CD4-positive, alpha-beta T cell treated with Interleukin-17A for 1 hour (primary cell): ENCODE measurements around the gene JMJD1C.
A peak's percentile ranks its signal among the peaks of the same experiment; 100 is the strongest.

Experiments used
- DNase-seq: peaks from one replicate; pipeline ENCODE4 v3.0.0-alpha.2; 2020

Gene JMJD1C

GRCh38 chr10:63477927-63478326 is 12.2 kb upstream of the JMJD1C start:
- DNase-seq: no peak

GRCh38 chr10:63474488-63474887 is 8.7 kb upstream of the JMJD1C start:
- DNase-seq: no peak

- DNase-seq: no peak
Observed at GRCh38 chr10:63470928-63471327, 5.2 kb upstream of the JMJD1C start.

- no peak for DNase-seq
Observed at GRCh38 chr10:63468947-63469346, 3.2 kb upstream of the JMJD1C start.

- DNase-seq: no peak
Observed at GRCh38 chr10:63467841-63468240, 2.1 kb upstream of the JMJD1C start.

- DNase-seq: peak; percentile 46
Observed at GRCh38 chr10:63466144-63466935, 563 bp upstream of the JMJD1C start.

- no peak for DNase-seq
Observed at GRCh38 chr10:63464402-63465292, 1.1 kb downstream of the JMJD1C start.

GRCh38 chr10:63462442-63462841 is 3.3 kb downstream of the JMJD1C start:
- no peak for DNase-seq

GRCh38 chr10:63458177-63458576 is 7.6 kb downstream of the JMJD1C start:
- no peak for DNase-seq

- DNase-seq: no peak
Observed at GRCh38 chr10:63457594-63457993, 8.2 kb downstream of the JMJD1C start.

GRCh38 chr10:63456437-63457210 is 9.2 kb downstream of the JMJD1C start:
- no peak for DNase-seq

GRCh38 chr10:63455507-63455906 is 10.3 kb downstream of the JMJD1C start:
- DNase-seq: no peak

GRCh38 chr10:63454631-63455030 is 11.1 kb downstream of the JMJD1C start:
- no peak for DNase-seq

GRCh38 chr10:63452524-63452923 is 13.3 kb downstream of the JMJD1C start:
- no peak for DNase-seq

GRCh38 chr10:63446716-63447440 is 18.9 kb downstream of the JMJD1C start:
- no peak for DNase-seq

- DNase-seq: no peak
Observed at GRCh38 chr10:63441404-63441803, 24.4 kb downstream of the JMJD1C start.

GRCh38 chr10:63439607-63440006 is 26.2 kb downstream of the JMJD1C start:
- no peak for DNase-seq

GRCh38 chr10:63438506-63439498 is 27.0 kb downstream of the JMJD1C start:
- no peak for DNase-seq

- no peak for DNase-seq
Observed at GRCh38 chr10:63437116-63437949, 28.4 kb downstream of the JMJD1C start.

- DNase-seq: no peak
Observed at GRCh38 chr10:63436225-63436624, 29.6 kb downstream of the JMJD1C start.
